ENCODE results near the gene UNC80. TPM values are rescaled to one million over a fixed set of nuclear protein-coding genes. Genes with fewer than 3 reads are reported as not detected.

The UNC80 gene
- polyA plus RNA-seq, 1 of the 3 experiments (the other 2 are of a cell fraction): 0.59 TPM

DNA sequence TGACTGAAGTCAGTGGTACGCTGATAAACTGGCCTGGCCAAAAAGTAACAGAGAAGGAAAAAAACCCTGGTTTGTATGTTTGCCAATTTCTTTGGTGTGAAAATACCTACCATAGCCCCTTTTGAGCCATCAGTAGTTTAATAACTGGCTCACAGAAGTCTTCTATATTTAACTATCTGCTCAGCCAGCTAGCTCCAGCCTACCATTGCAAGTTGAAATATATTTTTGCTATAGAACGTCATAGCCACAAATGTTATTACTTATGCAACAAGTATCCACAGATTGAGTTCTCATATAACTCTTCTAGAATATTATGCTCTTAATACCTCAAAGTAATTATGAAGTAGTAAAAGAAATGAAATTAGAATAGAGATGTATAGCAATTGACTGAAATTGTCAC lies 256.0 kb downstream of the UNC80 start (continued):
- TF ChIP-seq, protein P1, sequence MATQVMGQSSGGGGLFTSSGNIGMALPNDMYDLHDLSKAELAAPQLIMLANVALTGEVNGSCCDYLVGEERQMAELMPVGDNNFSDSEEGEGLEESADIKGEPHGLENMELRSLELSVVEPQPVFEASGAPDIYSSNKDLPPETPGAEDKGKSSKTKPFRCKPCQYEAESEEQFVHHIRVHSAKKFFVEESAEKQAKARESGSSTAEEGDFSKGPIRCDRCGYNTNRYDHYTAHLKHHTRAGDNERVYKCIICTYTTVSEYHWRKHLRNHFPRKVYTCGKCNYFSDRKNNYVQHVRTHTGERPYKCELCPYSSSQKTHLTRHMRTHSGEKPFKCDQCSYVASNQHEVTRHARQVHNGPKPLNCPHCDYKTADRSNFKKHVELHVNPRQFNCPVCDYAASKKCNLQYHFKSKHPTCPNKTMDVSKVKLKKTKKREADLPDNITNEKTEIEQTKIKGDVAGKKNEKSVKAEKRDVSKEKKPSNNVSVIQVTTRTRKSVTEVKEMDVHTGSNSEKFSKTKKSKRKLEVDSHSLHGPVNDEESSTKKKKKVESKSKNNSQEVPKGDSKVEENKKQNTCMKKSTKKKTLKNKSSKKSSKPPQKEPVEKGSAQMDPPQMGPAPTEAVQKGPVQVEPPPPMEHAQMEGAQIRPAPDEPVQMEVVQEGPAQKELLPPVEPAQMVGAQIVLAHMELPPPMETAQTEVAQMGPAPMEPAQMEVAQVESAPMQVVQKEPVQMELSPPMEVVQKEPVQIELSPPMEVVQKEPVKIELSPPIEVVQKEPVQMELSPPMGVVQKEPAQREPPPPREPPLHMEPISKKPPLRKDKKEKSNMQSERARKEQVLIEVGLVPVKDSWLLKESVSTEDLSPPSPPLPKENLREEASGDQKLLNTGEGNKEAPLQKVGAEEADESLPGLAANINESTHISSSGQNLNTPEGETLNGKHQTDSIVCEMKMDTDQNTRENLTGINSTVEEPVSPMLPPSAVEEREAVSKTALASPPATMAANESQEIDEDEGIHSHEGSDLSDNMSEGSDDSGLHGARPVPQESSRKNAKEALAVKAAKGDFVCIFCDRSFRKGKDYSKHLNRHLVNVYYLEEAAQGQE (IDR thresholded peaks at IDR 0.05; ENCODE audit: low read depth, low read length): no peak
- no peak for TF ChIP-seq MEF2A (IDR thresholded peaks at IDR 0.05; ENCODE audit: borderline replicate concordance, low read depth)
- no peak for TF ChIP-seq USF2 (IDR thresholded peaks at IDR 0.05; ENCODE audit: borderline replicate concordance, low read depth, low read length)
- TF ChIP-seq RCOR1 (IDR thresholded peaks at IDR 0.05; ENCODE audit: low read length): no peak
- TF ChIP-seq RAD21 (IDR thresholded peaks at IDR 0.05; ENCODE audit: low read length): no peak
- TF ChIP-seq TEAD4 (IDR thresholded peaks at IDR 0.05; ENCODE audit: borderline replicate concordance, insufficient read depth): no peak

DNA sequence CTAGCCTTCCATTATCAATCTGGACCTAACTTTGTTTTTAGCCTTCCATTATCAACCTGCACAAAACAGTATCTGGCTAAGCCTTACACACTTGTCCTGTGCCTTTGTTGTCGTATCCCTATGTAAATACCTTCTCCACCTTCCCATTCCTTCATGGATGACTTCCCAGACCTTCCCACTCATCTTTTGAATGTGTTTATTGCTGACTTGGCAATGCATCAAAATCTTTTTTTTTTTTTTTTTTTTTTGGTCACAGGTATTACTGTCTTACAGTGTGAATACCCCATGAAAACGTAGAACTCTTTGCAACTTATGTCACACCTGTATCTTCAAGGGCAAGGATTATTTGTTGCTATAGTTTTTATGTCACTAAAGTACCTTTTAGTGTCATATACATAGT lies 256.5 kb downstream of the UNC80 start:
- POLR2A ChIA-PET: no interaction called here
- H3F3A ChIP-seq (replicated peaks; ENCODE audit: insufficient read depth): peaks cover 11% of the 10 kb centered on the region
- H3K4me1 ChIP-seq (ENCODE audit: control insufficient read depth in 1 of 2, insufficient read depth in 2 of 2, low read depth in 1 of 2, low read length in 1 of 2): no peaks in the 10 kb centered on the region

GRCh38 chr2:210034087-210034683 lies 262.6 kb downstream of the UNC80 start:
- H3K79me2 ChIP-seq (ENCODE audit: insufficient read depth): no peaks in the 10 kb centered on the region
- ChIA-PET CTCF (no interaction called here), POLR2A (no interaction called here)
- H4K20me1 ChIP-seq (ENCODE audit: insufficient read depth): no peaks in the 10 kb centered on the region
- no peaks in the 10 kb centered on the region for H3K9me2 ChIP-seq
- H3K9ac ChIP-seq: no peak overlapping the region
- no peak overlapping the region for H3K4me3 ChIP-seq (ENCODE audit: low read depth in 2 of 2, low read length in 1 of 2)
- H3K9me3 ChIP-seq: no peaks in the 10 kb centered on the region
- no peaks in the 10 kb centered on the region for H3K4me1 ChIP-seq (ENCODE audit: control insufficient read depth in 1 of 2, insufficient read depth in 2 of 2, low read depth in 1 of 2, low read length in 1 of 2)
- H3K27ac ChIP-seq (ENCODE audit: low read depth in 2 of 2, low read length in 1 of 2): no peak overlapping the region
- peaks cover 11% of the 10 kb centered on the region for H3F3A ChIP-seq (replicated peaks; ENCODE audit: insufficient read depth)
- H3K4me2 ChIP-seq: no peak overlapping the region
- no peaks in the 10 kb centered on the region for H3K27me3 ChIP-seq (ENCODE audit: insufficient read depth)
- TF ChIP-seq, protein P2, sequence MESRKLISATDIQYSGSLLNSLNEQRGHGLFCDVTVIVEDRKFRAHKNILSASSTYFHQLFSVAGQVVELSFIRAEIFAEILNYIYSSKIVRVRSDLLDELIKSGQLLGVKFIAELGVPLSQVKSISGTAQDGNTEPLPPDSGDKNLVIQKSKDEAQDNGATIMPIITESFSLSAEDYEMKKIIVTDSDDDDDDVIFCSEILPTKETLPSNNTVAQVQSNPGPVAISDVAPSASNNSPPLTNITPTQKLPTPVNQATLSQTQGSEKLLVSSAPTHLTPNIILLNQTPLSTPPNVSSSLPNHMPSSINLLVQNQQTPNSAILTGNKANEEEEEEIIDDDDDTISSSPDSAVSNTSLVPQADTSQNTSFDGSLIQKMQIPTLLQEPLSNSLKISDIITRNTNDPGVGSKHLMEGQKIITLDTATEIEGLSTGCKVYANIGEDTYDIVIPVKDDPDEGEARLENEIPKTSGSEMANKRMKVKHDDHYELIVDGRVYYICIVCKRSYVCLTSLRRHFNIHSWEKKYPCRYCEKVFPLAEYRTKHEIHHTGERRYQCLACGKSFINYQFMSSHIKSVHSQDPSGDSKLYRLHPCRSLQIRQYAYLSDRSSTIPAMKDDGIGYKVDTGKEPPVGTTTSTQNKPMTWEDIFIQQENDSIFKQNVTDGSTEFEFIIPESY (IDR thresholded peaks at IDR 0.05; ENCODE audit: borderline replicate concordance, low read depth): no peak
- no peak for TF ChIP-seq ELF1 (IDR thresholded peaks at IDR 0.05)
- TF ChIP-seq SIN3A (IDR thresholded peaks at IDR 0.05; ENCODE audit: borderline replicate concordance, low read depth, low read length): no peak
- TF ChIP-seq MEF2A (IDR thresholded peaks at IDR 0.05; ENCODE audit: borderline replicate concordance, low read depth): no peak
- TF ChIP-seq, protein P3, sequence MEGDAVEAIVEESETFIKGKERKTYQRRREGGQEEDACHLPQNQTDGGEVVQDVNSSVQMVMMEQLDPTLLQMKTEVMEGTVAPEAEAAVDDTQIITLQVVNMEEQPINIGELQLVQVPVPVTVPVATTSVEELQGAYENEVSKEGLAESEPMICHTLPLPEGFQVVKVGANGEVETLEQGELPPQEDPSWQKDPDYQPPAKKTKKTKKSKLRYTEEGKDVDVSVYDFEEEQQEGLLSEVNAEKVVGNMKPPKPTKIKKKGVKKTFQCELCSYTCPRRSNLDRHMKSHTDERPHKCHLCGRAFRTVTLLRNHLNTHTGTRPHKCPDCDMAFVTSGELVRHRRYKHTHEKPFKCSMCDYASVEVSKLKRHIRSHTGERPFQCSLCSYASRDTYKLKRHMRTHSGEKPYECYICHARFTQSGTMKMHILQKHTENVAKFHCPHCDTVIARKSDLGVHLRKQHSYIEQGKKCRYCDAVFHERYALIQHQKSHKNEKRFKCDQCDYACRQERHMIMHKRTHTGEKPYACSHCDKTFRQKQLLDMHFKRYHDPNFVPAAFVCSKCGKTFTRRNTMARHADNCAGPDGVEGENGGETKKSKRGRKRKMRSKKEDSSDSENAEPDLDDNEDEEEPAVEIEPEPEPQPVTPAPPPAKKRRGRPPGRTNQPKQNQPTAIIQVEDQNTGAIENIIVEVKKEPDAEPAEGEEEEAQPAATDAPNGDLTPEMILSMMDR (IDR thresholded peaks at IDR 0.05): no peak
- TF ChIP-seq NRF1 (IDR thresholded peaks at IDR 0.05; ENCODE audit: low read depth, low read length): no peak
- TF ChIP-seq TEAD4 (IDR thresholded peaks at IDR 0.05; ENCODE audit: borderline replicate concordance, insufficient read depth): no peak
- H3K36me3 ChIP-seq (replicated peaks in 1 of 2; ENCODE audit: control insufficient read depth in 1 of 2, insufficient read depth in 2 of 2, low read length in 1 of 2): peaks cover 13 to 15% of the 10 kb centered on the region in 2 experiments
- H2AFZ ChIP-seq (ENCODE audit: low read depth): no peak overlapping the region
- 93% methylated on average over 2 of the region's 2 CpGs for WGBS (ENCODE audit: low lambda C conversion rate)
- DNase-seq: no peak

More for the DNA sequence above, 256.5 kb downstream of the UNC80 start:
- H3K27me3 ChIP-seq (ENCODE audit: insufficient read depth): no peaks in the 10 kb centered on the region
- no peaks in the 10 kb centered on the region for H3K79me2 ChIP-seq (ENCODE audit: insufficient read depth)
- H3K4me2 ChIP-seq: no peak overlapping the region
- H3K9me3 ChIP-seq: no peaks in the 10 kb centered on the region
- no peaks in the 10 kb centered on the region for H4K20me1 ChIP-seq (ENCODE audit: insufficient read depth)
- TF ChIP-seq JUND (IDR thresholded peaks at IDR 0.05) (no peak), RFX5 (IDR thresholded peaks at IDR 0.05; ENCODE audit: low read length) (no peak), POLR2AphosphoS5 (IDR thresholded peaks at IDR 0.05; ENCODE audit: low read depth, low read length) (0 out of 2 replicates have a peak, but pooled peaks have one; percentile 11)
- no peak overlapping the region for H3K27ac ChIP-seq (ENCODE audit: low read depth in 2 of 2, low read length in 1 of 2)
- DNase-seq: no peak
- no peak overlapping the region for H3K4me3 ChIP-seq (ENCODE audit: low read depth in 2 of 2, low read length in 1 of 2)
- no peak overlapping the region for H2AFZ ChIP-seq (ENCODE audit: low read depth)
- CTCF ChIA-PET: interaction anchor here (1.4 kb wide), 1 partner anchor 18 kb away, joined by 3 read pairs; no protein-coding TSS in a partner anchor
- H3K9me2 ChIP-seq: no peaks in the 10 kb centered on the region
- H3K9ac ChIP-seq: no peak overlapping the region
- 94% methylated on average over 2 of the region's 2 CpGs for WGBS (ENCODE audit: low lambda C conversion rate)
- H3K36me3 ChIP-seq (replicated peaks in 1 of 2; ENCODE audit: control insufficient read depth in 1 of 2, insufficient read depth in 2 of 2, low read length in 1 of 2): peaks cover 33 to 53% of the 10 kb centered on the region in 2 experiments
